OCI-M1 (cell line): ENCODE results near the gene GPATCH2.
"Not testable (repeated sequence)": the region's sequence is repeated elsewhere in the genome, so short reads cannot be mapped to it uniquely, and the experiment has no call there.

Experiments
- DNase-seq: peaks from one replicate; lab custom pipeline; 2025; lab: John Stamatoyannopoulos, UW

The GPATCH2 gene

GRCh38 chr1:217584286-217584811 lies 46.5 kb downstream of the GPATCH2 start:
- not testable (repeated sequence) for DNase-seq

GRCh38 chr1:217577336-217577735 lies 53.6 kb downstream of the GPATCH2 start:
- DNase-seq, result no peak

- DNase-seq, result no peak
Observed at GRCh38 chr1:217574265-217574949, 56.5 kb downstream of the GPATCH2 start.

GRCh38 chr1:217569021-217569420 lies 61.9 kb downstream of the GPATCH2 start:
- DNase-seq, result no peak

GRCh38 chr1:217568200-217568599 lies 62.7 kb downstream of the GPATCH2 start:
- DNase-seq, result no peak

- peak; percentile 15 for DNase-seq
Observed at GRCh38 chr1:217564833-217565232, 66.1 kb downstream of the GPATCH2 start.

- no peak for DNase-seq
Observed at GRCh38 chr1:217564207-217564606, 66.7 kb downstream of the GPATCH2 start.

- DNase-seq, result no peak
Observed at GRCh38 chr1:217563179-217563578, 67.7 kb downstream of the GPATCH2 start.

GRCh38 chr1:217562229-217562878 lies 68.5 kb downstream of the GPATCH2 start:
- DNase-seq, result no peak

GRCh38 chr1:217561446-217561845 lies 69.4 kb downstream of the GPATCH2 start:
- no peak for DNase-seq

GRCh38 chr1:217554849-217555248 lies 76.0 kb downstream of the GPATCH2 start:
- DNase-seq, result no peak

- DNase-seq, result no peak
Observed at GRCh38 chr1:217553949-217554509, 76.9 kb downstream of the GPATCH2 start.

GRCh38 chr1:217552339-217552951 lies 78.4 kb downstream of the GPATCH2 start:
- DNase-seq, result no peak

GRCh38 chr1:217542837-217543236 lies 88.1 kb downstream of the GPATCH2 start:
- DNase-seq, result no peak

GRCh38 chr1:217542136-217542777 lies 88.6 kb downstream of the GPATCH2 start:
- no peak for DNase-seq

GRCh38 chr1:217540321-217540720 lies 90.6 kb downstream of the GPATCH2 start:
- peak; percentile 14 for DNase-seq

- DNase-seq, result no peak
Observed at GRCh38 chr1:217539510-217539909, 91.4 kb downstream of the GPATCH2 start.

GRCh38 chr1:217535601-217536377 lies 95.1 kb downstream of the GPATCH2 start:
- no peak for DNase-seq

- no peak for DNase-seq
Observed at GRCh38 chr1:217534566-217534965, 96.3 kb downstream of the GPATCH2 start.

- no peak for DNase-seq
Observed at GRCh38 chr1:217528271-217528670, 102.6 kb downstream of the GPATCH2 start.

GRCh38 chr1:217527151-217527550 lies 103.7 kb downstream of the GPATCH2 start:
- no peak for DNase-seq
